Measurements from ENCODE around the gene SLC35F6. TPM values are rescaled to one million over a fixed set of nuclear protein-coding genes. Genes with fewer than 3 reads are reported as not detected.
"Not testable (repeated sequence)": the region's sequence is repeated elsewhere in the genome, so short reads cannot be mapped to it uniquely, and the experiment has no call there.

The SLC35F6 gene
- total and polyA plus RNA-seq, 9 of the 15 experiments (the other 6 are each of a cell fraction or from before 2014, with no cell fraction given) = 11.9 to 47.3 (median 22.5) TPM

- TF ChIP-seq REST (IDR thresholded peaks at IDR 0.05; ENCODE audit: borderline replicate concordance); MYC (IDR thresholded peaks at IDR 0.05; ENCODE audit: low read depth, low read length); NR4A1 (CRISPR knock-in tag; IDR thresholded peaks at IDR 0.05): not testable (repeated sequence)
- TF ChIP-seq REST (CRISPR knock-in tag; IDR thresholded peaks at IDR 0.05; ENCODE audit: low read depth) = 0 out of 2 replicates have a peak, but pooled peaks have one; percentile 42
- TF ChIP-seq FOXA3 (CRISPR knock-in tag; conservative IDR thresholded peaks at IDR 0.05 in 1 of 2, IDR thresholded peaks at IDR 0.05 in 1 of 2) = peak in 1 of 2 experiments; percentile 25; a peak in 1 of 4 replicates
- peak; percentile 43; the same call in 1 of the 2 replicates for TF ChIP-seq ZKSCAN3 (CRISPR knock-in tag; IDR thresholded peaks at IDR 0.05)
- peak; percentile 94 for TF ChIP-seq MYC (CRISPR knock-in tag; IDR thresholded peaks at IDR 0.05; ENCODE audit: borderline replicate concordance, low read depth)
- peak in 1 of 2 experiments; percentile 29; a peak in 1 of 4 replicates for TF ChIP-seq HDAC1 (IDR thresholded peaks at IDR 0.05)
- peak; percentile 98 for TF ChIP-seq NR4A1 (tag; IDR thresholded peaks at IDR 0.05)
- TF ChIP-seq ZNF644 (tag; IDR thresholded peaks at IDR 0.05; ENCODE audit: low read depth) = peak; percentile 73
- 0 out of 2 replicates have a peak, but pooled peaks have one; percentile 32 for TF ChIP-seq CLOCK (CRISPR knock-in tag; IDR thresholded peaks at IDR 0.05; ENCODE audit: borderline replicate concordance)
- peak; percentile 93; the same call in 1 of the 2 replicates for TF ChIP-seq HSF4 (CRISPR knock-in tag; IDR thresholded peaks at IDR 0.05; ENCODE audit: borderline replicate concordance)
- peak; percentile 85 for TF ChIP-seq HINFP (tag; conservative IDR thresholded peaks at IDR 0.05; ENCODE audit: low read depth)
- peak; percentile 93 for TF ChIP-seq ZNF445 (CRISPR knock-in tag; IDR thresholded peaks at IDR 0.05; ENCODE audit: low read depth)
Measured at GRCh38 chr2:26749787-26750420, 14.2 kb upstream of the SLC35F6 start (continued).

Data from K562 (cell line).